Aorta (tissue), 5 donors: ENCODE measurements around the gene MAN2B1. TPM values are rescaled to one million over a fixed set of nuclear protein-coding genes. Genes with fewer than 3 reads are reported as not detected.

Experiments used
- ATAC-seq: fragments of 200-7000 bp; cut with Tn5 transposase; one replicate; pipeline ENCODE4 v1.9.1; 2022; ENCODE audit warnings: moderate library complexity; ENCODE audit not compliant: low FRiP score
- DNase-seq, 2 donors: peaks; one replicate each; pipeline ENCODE4 v3.0.0-alpha.2; 2020
- H3K27ac ChIP-seq, 2 donors: one replicate each; pipeline ENCODE4 v1.5.1; 2013; ENCODE audit warnings: low read length in 2 of 2, mild to moderate bottlenecking in 2 of 2, moderate library complexity in 2 of 2, control low read depth in 1 of 2, inconsistent platforms in 1 of 2, low read depth in 1 of 2
- H3K27me3 ChIP-seq, 2 donors: one replicate each; pipeline ENCODE4 v1.6.1; 2013; ENCODE audit warnings: control low read depth in 1 of 2, low read length in 1 of 2, mild to moderate bottlenecking in 1 of 2, moderate library complexity in 1 of 2; ENCODE audit not compliant: insufficient read depth in 2 of 2, control insufficient read depth in 1 of 2
- H3K36me3 ChIP-seq, 2 donors: one replicate each; pipeline ENCODE4 v1.6.1; 2013; ENCODE audit warnings: control low read depth in 1 of 2, low read length in 1 of 2, mild to moderate bottlenecking in 1 of 2; ENCODE audit not compliant: insufficient read depth in 2 of 2, control insufficient read depth in 1 of 2
- H3K4me1 ChIP-seq, 2 donors: one replicate each; pipeline ENCODE4 v1.6.1; 2013; ENCODE audit warnings: low read length in 2 of 2, control low read depth in 1 of 2, mild to moderate bottlenecking in 1 of 2, moderate library complexity in 1 of 2; ENCODE audit not compliant: insufficient read depth in 2 of 2, control insufficient read depth in 1 of 2
- H3K4me3 ChIP-seq, 2 donors: one replicate each; pipeline ENCODE4 v1.5.1; 2013; ENCODE audit warnings: low read length in 2 of 2, control low read depth in 1 of 2, mild to moderate bottlenecking in 1 of 2
- H3K9me3 ChIP-seq: one replicate; pipeline ENCODE4 v1.6.1; 2013; ENCODE audit warnings: mild to moderate bottlenecking, low read length; ENCODE audit not compliant: control insufficient read depth
- WGBS, 2 donors: extraction: QIAGEN DNeasy Blood & Tissue Kit; methylation state at CpG; one replicate each; pipeline ENCODE4 v1.1.7; 2013; 5-methylcytosine and 5-hydroxymethylcytosine counted together
- intact Hi-C, 2 donors: fragments of 100-400 bp; cut with DNase I; formaldehyde crosslinking; loops; one replicate each; pipeline versions ENCODE4 v1.14.2 to v1.15.0; 2022
- polyA plus RNA-seq, 2 donors: library from polyadenylated mRNA; stranded (reverse); fragments of 200-250 nt; gene quantifications; one replicate each; pipeline ENCODE4 v1.2.3, GENCODE V29; 2013
- total RNA-seq, 2 donors: library from RNA; stranded (reverse); fragmentation: NEBNext Ultra II Directional; extraction: Animal tissue kit (Norgen Biotek cat#: 25700); gene quantifications; one replicate each; pipeline ENCODE4 v1.2.1, GENCODE V29; 2021
- donor health status: healthy with polysubstance abuse.
- donor health status: Bipolar disorder and iron deficiency.
- donor health status: DM: no; HTN: no; CAD: no.
- donor health status: DM: no; HTN: no; CAD: no.
- donor health status: DM: yes; HTN: yes; CAD: no.

Gene MAN2B1
- total and polyA plus RNA-seq, 4 donors = 54.6 to 111 (median 81.8) TPM

GRCh38 chr19:12664406-12665280, 1.9 kb downstream of the MAN2B1 start:
- Histone ChIP-seq H3K27me3 (no peaks in the 10 kb centered on the region), H3K4me3 (no peak overlapping the region), H3K4me1 (no peaks in the 10 kb centered on the region), H3K36me3 (peaks cover 0 to 8% of the 10 kb centered on the region in 2 donors), H3K27ac (no peak overlapping the region), H3K9me3 (no peaks in the 10 kb centered on the region)
- DNase-seq (no peak), ATAC-seq (no peak)
- intact Hi-C loops = loop anchor here in 1 of 2 donors (5.0 kb wide), 1 partner anchor 112 kb away; the partner anchor contains the start of gene ZNF564
- WGBS, 2 donors = 76 to 82% methylated on average over 29 of the region's 29 CpGs

GRCh38 chr19:12660980-12661379, 5.6 kb downstream of the MAN2B1 start:
- DNase-seq (no peak), ATAC-seq (no peak)
- no peaks in the 10 kb centered on the region for H3K4me1 ChIP-seq
- H3K27ac ChIP-seq = no peak overlapping the region
- H3K27me3 ChIP-seq = no peaks in the 10 kb centered on the region
- H3K4me3 ChIP-seq = no peak overlapping the region
- peaks cover 0 to 8% of the 10 kb centered on the region in 2 donors for H3K36me3 ChIP-seq
- 92% methylated on average over 12 of the region's 12 CpGs for WGBS, 2 donors
- intact Hi-C loops = no loop called here
- no peaks in the 10 kb centered on the region for H3K9me3 ChIP-seq

GRCh38 chr19:12657966-12658365, 8.6 kb downstream of the MAN2B1 start:
- ATAC-seq (no peak), DNase-seq (no peak)
- intact Hi-C loops = no loop called here

DNA sequence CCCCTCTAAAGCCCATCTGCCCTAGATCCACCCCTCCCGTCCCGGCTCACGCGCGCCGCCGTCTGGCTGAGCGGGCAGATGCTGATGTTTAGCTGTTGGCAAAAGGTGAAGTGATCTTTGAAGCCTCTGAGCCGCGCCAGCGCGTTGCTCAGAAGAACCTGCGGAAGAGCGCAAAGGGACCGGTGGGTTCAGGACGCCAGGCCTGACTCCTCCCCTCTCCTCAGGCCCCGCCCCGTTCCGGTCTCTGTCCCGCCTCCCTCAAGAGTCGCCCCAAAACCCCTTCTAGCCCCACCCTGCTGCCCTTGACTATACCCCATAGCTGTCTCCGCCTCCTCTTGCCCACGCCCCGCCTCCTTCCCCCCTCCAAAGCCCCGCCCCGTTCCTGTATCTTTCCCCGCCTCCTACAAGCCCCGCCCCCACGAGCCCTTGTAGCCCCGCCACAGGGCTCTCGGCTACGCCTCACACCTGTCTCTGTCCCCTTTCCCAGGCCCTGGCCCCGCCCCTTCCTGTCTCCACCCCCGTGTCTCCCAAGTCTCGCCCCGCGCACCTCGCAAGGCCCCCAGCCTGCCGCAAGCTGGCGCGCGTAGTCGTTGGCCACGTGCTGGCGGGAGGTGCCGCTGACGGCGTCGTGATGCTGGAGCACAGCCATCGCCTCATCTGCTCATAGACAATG, 9.5 kb downstream of the MAN2B1 start:
- Histone ChIP-seq H3K4me3 (no peak overlapping the region), H3K4me1 (no peaks in the 10 kb centered on the region), H3K9me3 (no peaks in the 10 kb centered on the region), H3K27me3 (no peaks in the 10 kb centered on the region), H3K36me3 (peaks cover 0 to 7% of the 10 kb centered on the region in 2 donors), H3K27ac (no peak overlapping the region)
- peak; percentile 44 for ATAC-seq
- no peak for DNase-seq
- intact Hi-C loops = no loop called here
- WGBS, 2 donors = 49 to 56% methylated on average over 45 to 50 of the region's 50 CpGs

More at GRCh38 chr19:12657966-12658365, 8.6 kb downstream of the MAN2B1 start:
- Histone ChIP-seq H3K27me3 (no peaks in the 10 kb centered on the region), H3K4me1 (no peaks in the 10 kb centered on the region), H3K4me3 (no peak overlapping the region), H3K27ac (no peak overlapping the region), H3K36me3 (peaks cover 0 to 7% of the 10 kb centered on the region in 2 donors), H3K9me3 (no peaks in the 10 kb centered on the region)
- 93 to 96% methylated on average over 22 of the region's 22 CpGs for WGBS, 2 donors

DNA sequence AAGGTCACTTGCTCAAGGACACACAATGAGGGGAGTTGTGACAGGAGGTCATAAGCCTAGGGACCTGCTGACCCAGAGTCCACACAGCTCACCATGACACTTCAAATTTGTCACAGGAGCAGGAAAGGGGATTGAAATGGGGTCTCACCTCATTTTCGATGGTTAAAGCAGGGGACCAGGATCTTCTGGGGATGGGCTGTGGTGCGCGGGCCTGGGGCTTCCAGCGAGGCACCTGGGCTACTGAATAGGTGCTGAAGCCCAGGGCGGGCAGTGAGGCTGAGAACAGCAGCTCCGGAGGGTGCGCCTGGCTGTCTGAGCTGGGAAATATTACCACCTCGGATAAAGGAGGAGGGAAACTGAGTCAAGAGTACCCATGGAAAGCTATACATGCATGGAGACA, 11.0 kb downstream of the MAN2B1 start:
- no peak overlapping the region for H3K27ac ChIP-seq
- no peak overlapping the region for H3K4me3 ChIP-seq
- no peaks in the 10 kb centered on the region for H3K4me1 ChIP-seq
- DNase-seq = no peak
- no peaks in the 10 kb centered on the region for H3K27me3 ChIP-seq
- H3K9me3 ChIP-seq = no peaks in the 10 kb centered on the region
- peaks cover 0 to 5% of the 10 kb centered on the region in 2 donors for H3K36me3 ChIP-seq
- WGBS, 2 donors = 95 to 96% methylated on average over 8 of the region's 8 CpGs
- ATAC-seq = no peak
- intact Hi-C loops = no loop called here

DNA sequence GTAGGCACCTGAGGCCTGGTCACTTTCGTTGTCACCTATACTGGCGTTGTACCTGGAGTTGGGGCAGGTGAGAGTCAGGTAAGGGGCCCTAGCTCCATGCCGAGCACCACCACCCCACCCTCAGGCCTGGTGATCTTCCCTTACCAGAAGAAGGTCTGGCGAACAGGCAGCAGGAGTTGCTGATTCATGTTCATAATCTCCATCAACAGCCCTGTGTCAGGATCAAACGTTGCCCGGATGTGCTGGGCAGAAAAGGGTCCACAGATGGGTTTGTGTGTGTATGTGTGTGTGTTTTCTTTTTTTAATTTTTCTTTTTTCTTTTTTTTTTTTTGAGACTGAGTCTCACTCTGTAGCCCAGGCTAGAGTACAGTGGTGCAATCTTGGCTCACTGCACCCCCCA, 14.3 kb downstream of the MAN2B1 start:
- peak in 1 of 2 donors; percentile 4 for DNase-seq
- no peaks in the 10 kb centered on the region for H3K9me3 ChIP-seq
- H3K4me3 ChIP-seq = no peak overlapping the region
- H3K4me1 ChIP-seq = no peaks in the 10 kb centered on the region
- H3K36me3 ChIP-seq = peaks cover 0 to 3% of the 10 kb centered on the region in 2 donors
- WGBS, 2 donors = 92 to 93% methylated on average over 6 of the region's 6 CpGs
- H3K27ac ChIP-seq = no peak overlapping the region
- intact Hi-C loops = no loop called here
- no peak for ATAC-seq
- no peaks in the 10 kb centered on the region for H3K27me3 ChIP-seq

DNA sequence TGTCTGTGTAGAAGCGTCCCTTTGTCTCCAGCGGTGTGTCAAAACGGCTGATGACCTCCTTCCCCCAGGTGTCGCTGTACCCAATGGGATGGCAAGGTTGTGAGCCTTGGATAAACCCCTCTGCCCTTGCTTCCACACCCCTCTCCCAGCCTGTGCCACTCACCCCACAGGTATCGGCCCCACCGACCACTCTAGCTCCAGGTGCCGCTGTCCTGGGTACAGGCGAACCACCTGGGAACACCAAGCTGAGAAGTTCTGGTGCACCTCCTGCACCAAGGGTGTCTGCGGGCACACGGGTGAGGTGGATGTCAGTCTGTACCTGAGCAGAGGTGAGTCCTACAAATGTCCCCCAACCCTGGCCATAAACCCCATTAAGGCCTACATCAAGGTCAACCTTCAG, 16.6 kb downstream of the MAN2B1 start:
- H3K36me3 ChIP-seq = no peaks in the 10 kb centered on the region
- H3K9me3 ChIP-seq = no peaks in the 10 kb centered on the region
- 95 to 96% methylated on average over 10 of the region's 10 CpGs for WGBS, 2 donors
- no peaks in the 10 kb centered on the region for H3K27me3 ChIP-seq
- H3K27ac ChIP-seq = no peak overlapping the region
- H3K4me3 ChIP-seq = no peak overlapping the region
- no peaks in the 10 kb centered on the region for H3K4me1 ChIP-seq
- ATAC-seq = no peak
- intact Hi-C loops = no loop called here
- DNase-seq = peak in 1 of 2 donors; percentile 29

DNA sequence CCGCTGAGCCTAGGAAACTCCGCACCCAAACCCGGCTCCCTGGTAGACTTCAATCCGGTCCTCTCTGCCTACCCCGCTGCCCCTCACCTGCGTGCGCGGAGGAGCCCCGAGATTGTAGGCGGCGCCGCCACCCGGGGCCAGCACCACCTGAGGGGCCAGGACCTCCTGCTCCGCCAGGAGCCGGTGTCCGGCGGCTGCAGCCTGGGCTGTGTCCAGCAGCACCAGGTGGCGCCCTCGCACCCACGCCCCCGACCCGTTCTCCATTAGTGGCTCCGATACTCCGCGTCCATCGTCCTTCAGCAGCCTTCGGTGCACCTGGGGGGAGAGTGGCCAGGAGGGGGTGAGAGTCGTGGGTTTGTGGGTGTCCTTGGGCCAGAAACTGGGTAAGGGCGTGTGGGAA, 18.5 kb downstream of the MAN2B1 start:
- Histone ChIP-seq H3K9me3 (no peaks in the 10 kb centered on the region), H3K36me3 (no peaks in the 10 kb centered on the region), H3K27me3 (no peaks in the 10 kb centered on the region), H3K27ac (no peak overlapping the region), H3K4me1 (no peaks in the 10 kb centered on the region), H3K4me3 (no peak overlapping the region)
- ATAC-seq (peak; percentile 42), DNase-seq (no peak)
- intact Hi-C loops = no loop called here
- WGBS, 2 donors = 7 to 8% methylated on average over 29 of the region's 29 CpGs
